ENCODE results near the gene ZCCHC9. TPM values are rescaled to one million over a fixed set of nuclear protein-coding genes. Genes with fewer than 3 reads are reported as not detected.
"Not testable (repeated sequence)": the region's sequence is repeated elsewhere in the genome, so short reads cannot be mapped to it uniquely, and the experiment has no call there.

ZCCHC9 gene
- total RNA-seq, 1 donor from 2014 or later, result 24.0 TPM

GRCh38 chr5:81256766-81257165 lies 44.6 kb upstream of the ZCCHC9 start:
- no peak for ATAC-seq (ENCODE audit: low read depth)
- H3K36me3 Mint-ChIP-seq (ENCODE audit: low read depth), result peaks cover 18% of the 10 kb centered on the region
- CTCF ChIA-PET, result no interaction called here
- DNase-seq, result no peak
- no peak for TF ChIP-seq CTCF (IDR thresholded peaks at IDR 0.05)
- intact Hi-C loops (cut with micrococcal nuclease), result no loop called here
- no peak overlapping the region for H3K4me3 Mint-ChIP-seq
- no peak overlapping the region for H3K27ac Mint-ChIP-seq
- no peaks in the 10 kb centered on the region for H3K27me3 Mint-ChIP-seq
- peaks cover 13% of the 10 kb centered on the region for H3K9me3 Mint-ChIP-seq
- POLR2A ChIA-PET, result no interaction called here
- no peaks in the 10 kb centered on the region for H3K4me1 Mint-ChIP-seq

- CTCF ChIA-PET, H3K27me3 Mint-ChIP-seq: not testable (repeated sequence)
- H3K36me3 Mint-ChIP-seq (ENCODE audit: low read depth), result peaks cover 35% of the 10 kb centered on the region
Measured at GRCh38 chr5:81262796-81263195, 38.6 kb upstream of the ZCCHC9 start.

GRCh38 chr5:81265101-81265500 lies 36.3 kb upstream of the ZCCHC9 start:
- Mint-ChIP-seq H3K4me1 (peaks cover 12% of the 10 kb centered on the region), H3K27ac (no peak overlapping the region), H3K36me3 (ENCODE audit: low read depth) (peaks cover 30% of the 10 kb centered on the region), H3K9me3 (peaks cover 15% of the 10 kb centered on the region), H3K4me3 (no peak overlapping the region), H3K27me3 (no peaks in the 10 kb centered on the region)
- no peak for TF ChIP-seq CTCF (IDR thresholded peaks at IDR 0.05)
- no peak for ATAC-seq (ENCODE audit: low read depth)
- ChIA-PET CTCF (no interaction called here), POLR2A (no interaction called here)
- no peak for DNase-seq
- intact Hi-C loops (cut with micrococcal nuclease), result no loop called here

More at GRCh38 chr5:81262796-81263195, 38.6 kb upstream of the ZCCHC9 start:
- H3K9me3 Mint-ChIP-seq, result peaks cover 20% of the 10 kb centered on the region
- DNase-seq; POLR2A ChIA-PET; H3K4me3 Mint-ChIP-seq; H3K27ac Mint-ChIP-seq; intact Hi-C loops (cut with micrococcal nuclease); H3K4me1 Mint-ChIP-seq; ATAC-seq (ENCODE audit: low read depth): not testable (repeated sequence)

GRCh38 chr5:81268521-81269196 lies 32.7 kb upstream of the ZCCHC9 start:
- H3K4me3 Mint-ChIP-seq, result no peak overlapping the region
- TF ChIP-seq CTCF (IDR thresholded peaks at IDR 0.05), result no peak
- no peak overlapping the region for H3K27ac Mint-ChIP-seq
- ChIA-PET CTCF (no interaction called here), POLR2A (interaction anchor here (0.6 kb wide), 1 partner anchor 74 kb away, joined by 5 read pairs; no protein-coding TSS in a partner anchor)
- intact Hi-C loops (cut with micrococcal nuclease), result no loop called here
- peaks cover 19% of the 10 kb centered on the region for H3K4me1 Mint-ChIP-seq
- no peaks in the 10 kb centered on the region for H3K27me3 Mint-ChIP-seq
- ATAC-seq (ENCODE audit: low read depth), result no peak
- peaks cover 31% of the 10 kb centered on the region for H3K36me3 Mint-ChIP-seq (ENCODE audit: low read depth)
- no peak for DNase-seq
- peaks cover 22% of the 10 kb centered on the region for H3K9me3 Mint-ChIP-seq

GRCh38 chr5:81269751-81270393 lies 31.5 kb upstream of the ZCCHC9 start:
- H3K27ac Mint-ChIP-seq, result no peak overlapping the region
- H3K36me3 Mint-ChIP-seq (ENCODE audit: low read depth), result peaks cover 37% of the 10 kb centered on the region

GRCh38 chr5:81270394-81271027 lies 30.9 kb upstream of the ZCCHC9 start:
- H3K4me3 Mint-ChIP-seq; DNase-seq; CTCF ChIA-PET; H3K27me3 Mint-ChIP-seq; intact Hi-C loops (cut with micrococcal nuclease); H3K27ac Mint-ChIP-seq; ATAC-seq (ENCODE audit: low read depth): not testable (repeated sequence)
- Mint-ChIP-seq H3K4me1 (peaks cover 19% of the 10 kb centered on the region), H3K36me3 (ENCODE audit: low read depth) (peaks cover 40% of the 10 kb centered on the region), H3K9me3 (peaks cover 36% of the 10 kb centered on the region)
- POLR2A ChIA-PET, result interaction anchor here (0.6 kb wide), 1 partner anchor 1678 kb away, joined by 7 read pairs; no protein-coding TSS in a partner anchor

More at GRCh38 chr5:81269751-81270393, 31.5 kb upstream of the ZCCHC9 start:
- TF ChIP-seq CTCF (IDR thresholded peaks at IDR 0.05), result no peak
- ChIA-PET CTCF (no interaction called here), POLR2A (interaction anchor here (0.6 kb wide), 1 partner anchor 1677 kb away, joined by 7 read pairs; no protein-coding TSS in a partner anchor)
- peaks cover 19% of the 10 kb centered on the region for H3K4me1 Mint-ChIP-seq
- no peak for DNase-seq
- peaks cover 31% of the 10 kb centered on the region for H3K9me3 Mint-ChIP-seq
- no peaks in the 10 kb centered on the region for H3K27me3 Mint-ChIP-seq
- no peak overlapping the region for H3K4me3 Mint-ChIP-seq
- intact Hi-C loops (cut with micrococcal nuclease), result no loop called here
- ATAC-seq (ENCODE audit: low read depth), result no peak
